HG03460 (cell line): Measurements from ENCODE around the gene PRR18.

Experiments
- ATAC-seq: cut with Tn5 transposase; IDR thresholded peaks from one replicate; pipeline ENCODE4 v1.9.1; 2021; ENCODE audit not compliant: unreplicated experiment

The PRR18 gene

DNA sequence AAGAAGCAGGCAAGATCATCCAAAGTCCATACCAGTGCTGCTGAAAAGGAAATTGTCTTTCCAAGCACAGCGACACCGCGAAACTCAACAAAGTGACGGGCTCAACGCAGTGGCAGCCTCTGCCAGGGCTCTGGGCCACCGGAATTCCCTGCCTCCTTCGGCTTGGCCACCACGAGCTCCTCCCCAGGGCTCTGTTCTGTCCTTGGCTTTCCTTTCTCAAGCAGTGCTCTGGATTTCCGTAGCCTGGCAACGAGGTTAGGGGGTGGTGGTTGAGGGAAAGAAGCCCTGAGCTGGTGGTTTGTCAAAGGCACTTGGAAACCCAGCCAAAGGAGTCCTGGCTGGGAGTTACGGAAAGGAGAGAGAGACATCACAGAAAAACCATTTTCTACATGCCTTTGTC, 31.2 kb downstream of the PRR18 start:
- no peak for ATAC-seq

GRCh38 chr6:166275714-166276166, 32.5 kb downstream of the PRR18 start:
- ATAC-seq = peak; percentile 83

- ATAC-seq = no peak
Measured at GRCh38 chr6:166274739-166275370, 33.3 kb downstream of the PRR18 start.

DNA sequence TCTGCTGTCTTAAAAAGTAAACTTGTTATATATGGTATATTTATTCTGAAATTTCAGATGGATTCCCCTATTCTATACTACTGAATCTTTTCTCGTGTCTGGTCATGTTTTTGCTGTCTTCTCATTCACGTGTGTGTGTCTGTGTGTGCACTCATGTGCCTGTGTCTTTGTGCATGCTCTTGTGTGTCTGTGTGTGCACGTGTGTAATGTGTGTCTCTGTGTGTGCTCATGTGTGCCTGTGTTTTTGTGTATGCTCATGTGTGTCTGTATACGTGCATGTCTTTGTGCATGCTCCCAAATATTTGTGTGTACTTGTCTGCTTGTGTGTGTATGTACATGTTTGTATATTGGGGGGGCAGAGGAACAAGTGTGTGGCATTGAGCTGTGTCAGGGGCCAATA, 34.0 kb downstream of the PRR18 start:
- no peak for ATAC-seq

GRCh38 chr6:166271376-166271765, 36.8 kb downstream of the PRR18 start:
- no peak for ATAC-seq

DNA sequence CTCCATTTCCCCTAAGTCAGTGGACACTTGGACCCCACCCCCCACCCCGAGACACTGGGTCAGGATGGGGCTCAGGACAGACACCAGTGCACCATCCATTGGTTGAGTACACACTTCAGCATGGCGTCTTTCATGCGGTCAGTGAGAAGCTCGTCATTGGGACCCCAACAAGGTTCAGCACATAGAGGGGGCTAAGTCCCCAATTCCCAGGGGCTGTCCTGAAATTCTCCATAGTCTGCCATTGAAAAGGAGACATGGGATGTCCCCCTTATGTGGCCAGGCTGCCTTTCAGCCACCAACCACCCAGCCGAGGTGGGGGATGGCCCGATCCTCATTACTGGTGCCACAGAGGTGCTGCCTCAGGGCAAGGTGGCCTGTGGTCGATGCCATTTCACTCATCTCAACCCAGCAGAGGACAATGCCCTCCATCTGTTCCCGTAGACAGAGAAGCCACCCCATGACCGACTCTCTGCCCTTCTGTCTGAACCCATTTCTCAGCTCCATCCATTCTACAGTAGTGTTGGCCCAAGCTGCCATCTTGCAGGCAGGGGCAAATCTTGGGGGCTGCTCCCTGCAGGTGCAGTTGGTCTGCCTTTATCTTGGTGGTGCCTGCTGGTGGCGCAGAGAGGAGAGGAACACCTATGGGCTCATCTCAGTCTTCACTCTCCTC, 37.4 kb downstream of the PRR18 start:
- no peak for ATAC-seq

- no peak for ATAC-seq
Measured at GRCh38 chr6:166269301-166270039, 38.7 kb downstream of the PRR18 start.

GRCh38 chr6:166268431-166268830, 39.8 kb downstream of the PRR18 start:
- no peak for ATAC-seq

GRCh38 chr6:166267526-166267925, 40.7 kb downstream of the PRR18 start:
- no peak for ATAC-seq

- ATAC-seq = no peak
Measured at GRCh38 chr6:166266336-166266735, 41.9 kb downstream of the PRR18 start.

DNA sequence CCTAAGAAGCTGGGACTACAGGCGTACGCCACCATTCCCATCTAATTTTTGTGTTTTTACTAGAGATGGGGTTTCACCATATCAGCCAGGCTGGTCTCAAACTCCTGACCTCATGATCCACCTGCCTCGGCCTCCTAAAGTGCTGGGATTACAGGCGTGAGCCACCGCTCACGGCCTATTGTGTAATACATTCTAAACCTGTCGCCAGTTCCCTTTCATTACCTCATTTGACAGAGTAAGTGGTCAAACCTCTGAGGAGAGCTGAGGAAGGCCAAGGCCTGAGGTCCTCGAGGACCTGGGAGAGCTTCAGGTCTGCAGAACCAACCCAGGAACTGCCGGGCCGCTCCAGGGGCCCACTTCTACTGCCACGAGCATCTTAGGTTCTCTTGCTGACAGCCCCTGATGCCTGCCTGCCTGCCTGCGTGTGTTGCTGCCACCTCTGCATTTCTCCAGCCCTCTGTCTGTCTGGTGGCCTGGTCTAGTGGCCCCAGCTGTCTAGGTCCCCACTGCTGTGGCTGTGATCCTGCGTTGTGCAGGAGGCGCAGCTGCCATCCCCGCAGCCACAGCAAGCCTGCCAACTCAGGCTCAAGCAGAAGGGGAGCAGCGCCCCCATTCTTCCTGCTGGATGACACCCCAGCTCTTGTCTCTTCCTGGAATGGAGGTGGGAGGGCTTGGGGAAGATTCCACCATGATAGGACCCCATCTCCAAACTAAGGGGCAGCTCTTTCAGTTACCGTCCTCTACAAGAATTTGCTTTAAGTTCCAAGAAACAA, 45.3 kb downstream of the PRR18 start:
- ATAC-seq = no peak

- no peak for ATAC-seq
Measured at GRCh38 chr6:166259296-166259977, 48.8 kb downstream of the PRR18 start.

- ATAC-seq = peak; percentile 72
Measured at GRCh38 chr6:166258854-166259276, 49.3 kb downstream of the PRR18 start.

- ATAC-seq = no peak
Measured at GRCh38 chr6:166257911-166258318, 50.3 kb downstream of the PRR18 start.
